D721Med (cell line): ENCODE data around the gene LRP1B.

Experiments
- DNase-seq: peaks from one replicate; pipeline ENCODE4 v3.0.0; 2011; ENCODE audit warnings: low spot score; ENCODE audit not compliant: insufficient read length
- FAIRE-seq: peaks from 2 replicates; lab custom pipeline; 2011; peaks lifted over from hg19 to GRCh38; lab: Jason Lieb, UNC
- CTCF ChIP-seq: IDR thresholded peaks from 2 replicates; pipeline ENCODE4 v1.5.1; 2012; ENCODE audit warnings: mild to moderate bottlenecking, control low read depth; ENCODE audit not compliant: insufficient read depth; ENCODE audit errors: missing control alignments

The LRP1B gene

GRCh38 chr2:142131010-142131669 is at the start of gene LRP1B:
Gene LRP1B (minus strand): TSS chr2:142131016. CDS start chr2:142130729, 287 bp downstream.
- FAIRE-seq = no peak
- DNase-seq = no peak
- no peak for TF ChIP-seq CTCF

- FAIRE-seq (peak; percentile 53), DNase-seq (no peak)
- no peak for TF ChIP-seq CTCF
Observed at GRCh38 chr2:142179686-142180085, 48.9 kb upstream of the LRP1B start.

GRCh38 chr2:142178604-142179003 is 47.8 kb upstream of the LRP1B start:
- no peak for DNase-seq
- no peak for TF ChIP-seq CTCF
- no peak for FAIRE-seq

- DNase-seq (no peak), FAIRE-seq (no peak)
- TF ChIP-seq CTCF = no peak
Observed at GRCh38 chr2:142176941-142177340, 46.1 kb upstream of the LRP1B start.

- FAIRE-seq = no peak
- no peak for TF ChIP-seq CTCF
- no peak for DNase-seq
Observed at GRCh38 chr2:142175813-142176338, 45.1 kb upstream of the LRP1B start.

- no peak for DNase-seq
- TF ChIP-seq CTCF = no peak
- no peak for FAIRE-seq
Observed at GRCh38 chr2:142174176-142174575, 43.4 kb upstream of the LRP1B start.

- no peak for DNase-seq
- FAIRE-seq = no peak
- no peak for TF ChIP-seq CTCF
Observed at GRCh38 chr2:142170847-142171246, 40.0 kb upstream of the LRP1B start.
